HG03139 (cell line): Measurements from ENCODE around the gene STARD4.

ENCODE experiments used
- ATAC-seq: cut with Tn5 transposase; IDR thresholded peaks from one replicate; pipeline ENCODE4 v1.9.1; 2021; ENCODE audit not compliant: unreplicated experiment

Gene STARD4

GRCh38 chr5:111472579-111472978 is 39.8 kb downstream of the STARD4 start:
- ATAC-seq: no peak

- ATAC-seq: no peak
These were observed 40.2 kb downstream of the STARD4 start for GRCh38 chr5:111472096-111472495.

GRCh38 chr5:111469903-111470302 is 42.4 kb downstream of the STARD4 start:
- no peak for ATAC-seq

GRCh38 chr5:111469293-111469896 is 42.9 kb downstream of the STARD4 start:
- ATAC-seq: no peak

GRCh38 chr5:111463311-111463710 is 49.0 kb downstream of the STARD4 start:
- ATAC-seq: no peak

GRCh38 chr5:111461934-111462333 is 50.4 kb downstream of the STARD4 start:
- ATAC-seq: no peak

GRCh38 chr5:111461255-111461671 is 51.1 kb downstream of the STARD4 start:
- ATAC-seq: no peak

GRCh38 chr5:111454776-111455175 is 57.6 kb downstream of the STARD4 start:
- no peak for ATAC-seq

- no peak for ATAC-seq
These were observed 58.1 kb downstream of the STARD4 start for GRCh38 chr5:111454198-111454622.

GRCh38 chr5:111453747-111454146 is 58.6 kb downstream of the STARD4 start:
- ATAC-seq: no peak

- ATAC-seq: no peak
These were observed 59.0 kb downstream of the STARD4 start for GRCh38 chr5:111453295-111453694.

- ATAC-seq: no peak
These were observed 64.5 kb downstream of the STARD4 start for GRCh38 chr5:111447822-111448221.

- no peak for ATAC-seq
These were observed 65.2 kb downstream of the STARD4 start for GRCh38 chr5:111447099-111447498.
